Thyroid gland (tissue), 4 donors: Measurements from ENCODE around the gene POLE3. TPM values are rescaled to one million over a fixed set of nuclear protein-coding genes. Genes with fewer than 3 reads are reported as not detected.

Source experiments
- DNase-seq, 2 donors: peaks; one replicate each; pipeline ENCODE4 v3.0.0-alpha.2; 2019
- H3K27ac ChIP-seq, 3 donors: fragments of 200-600 bp; sonication (generic); 1 replicate in 2 of 3; 2 replicates in 1 of 3; pipeline ENCODE4 v1.5.1; 2016 to 2019; ENCODE audit warnings: mild to moderate bottlenecking in 1 of 3, moderate library complexity in 1 of 3
- H3K27me3 ChIP-seq: fragments of 200-600 bp; sonication (generic); one replicate; pipeline ENCODE4 v1.5.1; 2019
- H3K36me3 ChIP-seq, 2 donors: fragments of 200-600 bp; sonication (generic); one replicate each; pipeline ENCODE4 v1.5.1; 2016 to 2019
- H3K4me1 ChIP-seq, 2 donors: fragments of 200-600 bp; sonication (generic); one replicate each; pipeline ENCODE4 v1.5.1; 2017 to 2019
- H3K4me3 ChIP-seq, 3 donors: fragments of 200-600 bp; sonication (generic); replicated peaks in 1 of 3; 1 replicate in 2 of 3; 2 replicates in 1 of 3; pipeline ENCODE4 v1.5.1; 2016; ENCODE audit warnings: mild to moderate bottlenecking in 1 of 3
- H3K9me3 ChIP-seq: fragments of 200-600 bp; sonication (generic); one replicate; pipeline ENCODE4 v1.5.1; 2017
- POLR2A ChIP-seq, 2 donors: fragments of 450-650 bp; IDR thresholded peaks; one replicate each; pipeline ENCODE4 v1.6.1; 2017; ENCODE audit warnings: antibody characterized with exemption in 2 of 2, mild to moderate bottlenecking in 2 of 2, moderate library complexity in 1 of 2
- WGBS, 2 donors: methylation state at CpG; one replicate each; pipeline ENCODE4 v1.1.5; 2017; 5-methylcytosine and 5-hydroxymethylcytosine counted together
- intact Hi-C: fragments of 100-400 bp; cut with DNase I; formaldehyde crosslinking; loops from one replicate; pipeline ENCODE4 v1.15.1; 2023
- total RNA-seq, 4 donors: library from RNA; depleted of rRNA; stranded (reverse); fragments of >200 nt; gene quantifications; one replicate each; pipeline ENCODE4 v1.2.3, GENCODE V29; 2016
- TF ChIP-seq, protein P1 (sequence below), 6 experiments: fragments of 200-600 bp in 3 of 6; fragments of 450-650 bp in 3 of 6; sonication (generic) in 3 of 6; IDR thresholded peaks; one replicate each; pipeline ENCODE4 v1.5.1; 2016 to 2019; ENCODE audit warnings: antibody characterized with exemption in 6 of 6, mild to moderate bottlenecking in 2 of 6, inconsistent platforms in 1 of 6, moderate library complexity in 1 of 6

Gene POLE3
- total RNA-seq, 4 donors from 2014 or later: 29.2 to 54.9 (median 33.5) TPM

DNA sequence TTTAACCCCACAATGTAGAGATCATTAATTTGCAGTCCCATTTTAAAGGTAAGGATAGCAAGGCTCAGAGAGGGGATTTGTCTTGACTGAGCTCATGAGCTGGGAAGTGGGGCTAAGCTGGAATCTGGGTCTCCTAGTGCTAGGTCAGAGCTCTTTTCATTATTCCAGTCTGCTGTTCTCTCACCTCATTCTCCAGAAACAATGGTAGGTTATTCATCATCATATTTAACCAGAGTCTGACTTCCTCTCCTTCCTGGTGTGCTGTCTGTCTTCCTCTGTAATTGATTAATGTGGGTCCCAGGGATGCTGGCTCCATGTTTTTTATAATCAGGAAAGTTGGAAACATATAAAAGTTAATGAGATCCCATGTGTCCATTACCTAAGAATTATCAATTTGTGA lies 20.7 kb upstream of the POLE3 start:
- intact Hi-C loops: no loop called here

DNA sequence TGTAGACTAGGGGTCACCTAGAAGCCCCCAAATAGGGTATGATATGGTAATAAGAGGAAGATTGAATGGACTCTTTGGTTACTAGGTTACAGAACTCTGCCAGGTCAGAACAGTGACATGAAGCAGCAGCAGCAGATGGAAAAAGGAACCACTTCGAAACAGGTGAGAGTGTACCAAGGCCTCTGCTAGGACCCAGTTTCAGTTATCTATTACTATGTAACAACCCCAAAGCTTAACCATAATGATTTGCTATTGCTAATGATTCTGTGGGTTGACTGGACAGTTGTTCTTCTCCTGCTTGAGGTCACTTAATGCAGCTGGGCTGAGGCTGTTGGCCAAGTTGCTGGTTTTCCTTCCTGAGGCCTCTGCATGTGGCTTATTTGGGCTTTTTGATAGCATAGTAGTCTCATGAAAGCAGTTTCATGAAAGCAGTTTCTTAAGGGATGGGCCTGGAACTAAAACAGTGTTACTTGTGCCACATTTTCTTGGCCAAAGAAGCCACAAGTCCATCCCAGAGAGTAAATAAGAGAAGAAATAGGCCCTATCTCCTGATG lies 17.7 kb upstream of the POLE3 start:
- H3K4me1 ChIP-seq: no peaks in the 10 kb centered on the region
- WGBS, 2 donors: 88 to 95% methylated on average over 1 of the region's 1 CpG
- no peak for TF ChIP-seq POLR2A (IDR thresholded peaks at IDR 0.05)
- TF ChIP-seq, protein P1, sequence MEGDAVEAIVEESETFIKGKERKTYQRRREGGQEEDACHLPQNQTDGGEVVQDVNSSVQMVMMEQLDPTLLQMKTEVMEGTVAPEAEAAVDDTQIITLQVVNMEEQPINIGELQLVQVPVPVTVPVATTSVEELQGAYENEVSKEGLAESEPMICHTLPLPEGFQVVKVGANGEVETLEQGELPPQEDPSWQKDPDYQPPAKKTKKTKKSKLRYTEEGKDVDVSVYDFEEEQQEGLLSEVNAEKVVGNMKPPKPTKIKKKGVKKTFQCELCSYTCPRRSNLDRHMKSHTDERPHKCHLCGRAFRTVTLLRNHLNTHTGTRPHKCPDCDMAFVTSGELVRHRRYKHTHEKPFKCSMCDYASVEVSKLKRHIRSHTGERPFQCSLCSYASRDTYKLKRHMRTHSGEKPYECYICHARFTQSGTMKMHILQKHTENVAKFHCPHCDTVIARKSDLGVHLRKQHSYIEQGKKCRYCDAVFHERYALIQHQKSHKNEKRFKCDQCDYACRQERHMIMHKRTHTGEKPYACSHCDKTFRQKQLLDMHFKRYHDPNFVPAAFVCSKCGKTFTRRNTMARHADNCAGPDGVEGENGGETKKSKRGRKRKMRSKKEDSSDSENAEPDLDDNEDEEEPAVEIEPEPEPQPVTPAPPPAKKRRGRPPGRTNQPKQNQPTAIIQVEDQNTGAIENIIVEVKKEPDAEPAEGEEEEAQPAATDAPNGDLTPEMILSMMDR (IDR thresholded peaks at IDR 0.05): no peak
- H3K36me3 ChIP-seq: no peaks in the 10 kb centered on the region
- H3K9me3 ChIP-seq: no peaks in the 10 kb centered on the region
- no peak overlapping the region for H3K27ac ChIP-seq
- no peak overlapping the region for H3K4me3 ChIP-seq
- intact Hi-C loops: no loop called here
- no peaks in the 10 kb centered on the region for H3K27me3 ChIP-seq
- no peak for DNase-seq

More for the DNA sequence above, 20.7 kb upstream of the POLE3 start:
- Histone ChIP-seq H3K27me3 (no peaks in the 10 kb centered on the region), H3K9me3 (no peaks in the 10 kb centered on the region), H3K4me3 (no peak overlapping the region), H3K4me1 (no peaks in the 10 kb centered on the region), H3K27ac (no peak overlapping the region), H3K36me3 (no peaks in the 10 kb centered on the region)
- no peak for DNase-seq
- TF ChIP-seq POLR2A (IDR thresholded peaks at IDR 0.05): no peak

DNA sequence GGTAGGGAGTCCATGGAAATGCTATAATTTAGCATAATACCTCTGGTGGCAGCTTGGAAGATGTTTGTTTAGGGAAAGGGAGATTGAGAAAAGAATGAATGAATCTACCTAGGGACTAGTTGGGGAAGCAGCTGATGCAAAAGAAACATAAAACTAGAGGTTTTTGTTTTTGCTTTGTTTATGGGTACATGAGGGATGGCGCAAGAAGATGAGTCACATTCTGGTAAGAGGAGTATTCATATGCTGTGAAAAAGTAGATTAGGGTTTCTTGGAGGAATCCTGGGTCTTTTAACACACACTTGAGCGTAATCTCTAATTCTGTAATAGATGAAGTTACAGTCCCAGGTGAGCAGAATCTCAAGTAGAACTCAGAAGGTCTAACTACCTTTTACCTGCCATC lies 17.2 kb upstream of the POLE3 start:
- H3K27ac ChIP-seq: no peak overlapping the region
- H3K4me3 ChIP-seq: no peak overlapping the region
- H3K36me3 ChIP-seq: no peaks in the 10 kb centered on the region
- H3K9me3 ChIP-seq: no peaks in the 10 kb centered on the region
- DNase-seq: no peak
- no peaks in the 10 kb centered on the region for H3K27me3 ChIP-seq
- TF ChIP-seq POLR2A (IDR thresholded peaks at IDR 0.05): no peak
- TF ChIP-seq, protein P1 (IDR thresholded peaks at IDR 0.05): no peak
- 94 to 95% methylated on average over 2 of the region's 2 CpGs for WGBS, 2 donors
- H3K4me1 ChIP-seq: no peaks in the 10 kb centered on the region
- intact Hi-C loops: no loop called here

DNA sequence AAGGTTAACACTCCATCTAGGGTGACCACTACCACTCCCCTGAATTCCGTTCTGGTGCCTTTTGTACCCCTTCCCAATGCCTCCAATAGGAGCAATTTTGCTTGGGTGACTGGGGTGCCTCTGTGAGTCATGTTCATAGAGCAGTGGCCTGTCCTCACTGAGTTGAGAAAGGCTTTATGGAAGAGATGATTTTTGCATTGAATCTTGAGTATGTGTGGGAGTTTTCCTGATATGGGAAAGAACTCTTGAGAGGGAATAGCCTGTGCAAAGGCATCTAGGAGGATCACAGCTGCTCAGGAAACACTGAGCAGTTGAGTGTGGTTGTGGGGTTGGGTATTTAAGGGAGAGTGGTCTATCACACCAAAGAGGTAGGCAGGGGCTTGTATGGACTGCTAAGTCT lies 16.2 kb upstream of the POLE3 start:
- TF ChIP-seq, protein P1 (IDR thresholded peaks at IDR 0.05): no peak
- no peak for TF ChIP-seq POLR2A (IDR thresholded peaks at IDR 0.05)
- no peak overlapping the region for H3K27ac ChIP-seq
- 71 to 81% methylated on average over 1 of the region's 1 CpG for WGBS, 2 donors
- no peak overlapping the region for H3K4me3 ChIP-seq
- no peaks in the 10 kb centered on the region for H3K4me1 ChIP-seq
- H3K27me3 ChIP-seq: no peaks in the 10 kb centered on the region
- no peaks in the 10 kb centered on the region for H3K36me3 ChIP-seq
- intact Hi-C loops: no loop called here
- DNase-seq: no peak
- H3K9me3 ChIP-seq: no peaks in the 10 kb centered on the region

DNA sequence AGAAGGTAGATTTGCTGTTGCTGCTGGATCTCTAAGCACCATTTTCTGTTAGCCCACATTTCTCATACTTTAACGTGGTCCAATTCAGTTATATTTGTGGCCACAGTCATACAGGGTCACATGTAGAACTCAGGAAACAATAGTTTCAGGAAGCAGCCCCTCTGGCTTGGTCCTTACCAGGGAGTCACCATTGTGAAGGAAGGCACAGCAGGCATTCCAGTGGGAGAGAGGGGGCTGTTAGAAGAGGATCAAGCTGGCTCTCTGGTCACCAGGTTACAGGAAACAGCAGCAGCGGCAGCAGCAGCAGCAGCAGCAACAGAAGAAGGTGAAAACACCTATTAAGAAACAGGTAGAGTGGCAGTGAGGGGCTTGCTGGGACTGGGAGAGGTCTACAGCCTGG lies 14.6 kb upstream of the POLE3 start:
- no peak for TF ChIP-seq POLR2A (IDR thresholded peaks at IDR 0.05)
- TF ChIP-seq, protein P1 (IDR thresholded peaks at IDR 0.05): no peak
- intact Hi-C loops: no loop called here
- Histone ChIP-seq H3K4me3 (no peak overlapping the region), H3K4me1 (no peaks in the 10 kb centered on the region), H3K27ac (no peak overlapping the region), H3K27me3 (no peaks in the 10 kb centered on the region), H3K9me3 (no peaks in the 10 kb centered on the region), H3K36me3 (no peaks in the 10 kb centered on the region)
- WGBS, 2 donors: 36 to 50% methylated on average over 2 of the region's 2 CpGs
- DNase-seq: no peak

DNA sequence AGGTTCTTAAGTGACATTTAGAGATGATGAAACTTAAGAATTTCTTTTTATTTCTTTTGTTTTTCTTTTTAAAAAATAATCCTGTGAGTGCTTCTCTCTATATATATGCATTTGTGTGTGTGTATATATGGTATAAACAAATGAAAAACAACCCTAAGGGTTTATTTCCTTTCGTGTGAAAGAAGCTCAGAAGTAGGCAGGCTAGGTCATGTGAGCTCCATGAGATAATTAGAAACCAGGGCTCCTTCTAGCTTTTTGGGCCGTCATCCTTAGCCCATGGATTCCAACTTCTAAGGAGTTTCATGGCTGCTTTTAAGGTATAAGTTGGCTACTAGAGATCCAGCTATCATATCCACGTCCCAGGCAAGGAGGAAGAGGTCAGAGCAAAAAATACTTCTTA lies 11.3 kb upstream of the POLE3 start:
- Histone ChIP-seq H3K4me1 (no peaks in the 10 kb centered on the region), H3K36me3 (no peaks in the 10 kb centered on the region), H3K9me3 (no peaks in the 10 kb centered on the region), H3K27me3 (no peaks in the 10 kb centered on the region), H3K27ac (no peak overlapping the region), H3K4me3 (no peak overlapping the region)
- intact Hi-C loops: no loop called here
- TF ChIP-seq, protein P1 (IDR thresholded peaks at IDR 0.05): no peak
- no peak for TF ChIP-seq POLR2A (IDR thresholded peaks at IDR 0.05)
- 84 to 93% methylated on average over 3 of the region's 3 CpGs for WGBS, 2 donors
- no peak for DNase-seq
